ENCODE data around the gene PRRG2. TPM values are rescaled to one million over a fixed set of nuclear protein-coding genes. Genes with fewer than 3 reads are reported as not detected.

Gene PRRG2
- total RNA-seq, 1 experiment from 2014 or later: 17.0 TPM

DNA sequence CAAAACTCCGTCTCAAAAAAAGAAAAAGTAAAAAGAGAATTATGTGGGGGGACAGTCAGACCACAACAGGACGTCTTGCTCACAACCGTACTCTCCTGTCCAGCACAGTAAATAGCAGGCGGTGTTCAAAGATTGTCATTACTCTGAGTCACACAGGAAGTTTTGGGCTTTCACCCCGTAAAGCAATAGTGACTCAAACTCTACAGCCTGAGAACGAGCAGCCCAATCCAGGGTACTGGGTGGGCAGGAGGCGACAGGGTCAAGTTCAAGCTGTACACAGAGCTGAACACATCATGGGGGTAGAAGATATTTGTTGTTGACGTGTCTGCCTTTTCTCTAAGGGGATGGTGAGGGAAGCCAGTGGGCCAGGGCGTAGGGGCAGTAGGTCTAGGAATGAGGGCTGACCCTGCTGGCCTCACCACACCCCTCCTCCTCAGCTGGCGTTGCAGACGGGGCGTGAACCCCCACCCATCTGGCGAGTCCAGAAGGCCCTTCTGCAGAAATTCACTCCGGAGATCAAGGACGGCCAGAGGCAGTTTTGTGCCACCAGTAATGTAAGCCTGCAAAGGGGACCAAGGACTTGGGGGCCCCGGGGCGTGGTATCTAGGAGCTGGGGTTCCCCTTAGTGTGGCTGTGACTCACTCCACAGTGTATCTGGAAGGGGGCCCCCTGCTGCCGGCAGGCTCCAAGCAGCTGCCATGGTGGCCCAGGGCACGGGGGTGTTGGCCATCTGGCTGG lies 33.1 kb downstream of the PRRG2 start:
- BruUV-seq (replicated peaks): no TSS peak
- peak overlapping the region; percentile 92 for H3K27ac ChIP-seq (ENCODE audit: low read length)

GRCh38 chr19:49615861-49616260 lies 34.7 kb downstream of the PRRG2 start:
- Histone ChIP-seq H3K27me3 (ENCODE audit: low read length) (no peaks in the 10 kb centered on the region), H3K27ac (ENCODE audit: low read length) (no peak overlapping the region), H2AFZ (ENCODE audit: low read length) (no peak overlapping the region), H3K4me2 (ENCODE audit: low read length) (no peak overlapping the region), H3K9me2 (replicated peaks; ENCODE audit: low read length) (no peaks in the 10 kb centered on the region), H4K20me1 (ENCODE audit: low read length) (0 out of 2 replicates have a peak, but pooled peaks cover 3% of the 10 kb centered on the region), H3F3A (ENCODE audit: low read length, unreplicated experiment) (peaks cover 8% of the 10 kb centered on the region), H3K4me1 (ENCODE audit: insufficient read depth, low read length) (peaks cover 29% of the 10 kb centered on the region), H3K36me3 (ENCODE audit: low read depth, low read length) (peaks cover 35% of the 10 kb centered on the region), H3K79me2 (ENCODE audit: low read length) (peaks cover 28% of the 10 kb centered on the region), H3K9ac (ENCODE audit: low read length) (no peak overlapping the region), H3K9me3 (ENCODE audit: low read length) (no peaks in the 10 kb centered on the region), H3K4me3 (ENCODE audit: low read length) (no peak overlapping the region)
- no TSS peak for BruUV-seq (replicated peaks)
- intact Hi-C loops (cut with micrococcal nuclease): no loop called here
- TF ChIP-seq CTCF (conservative IDR thresholded peaks at IDR 0.05; ENCODE audit: low read depth, low read length): no peak
- no peak for ATAC-seq
- DNase-seq: no peak
- ChIA-PET CTCF (no interaction called here), POLR2A (ENCODE audit: unreplicated experiment) (no interaction called here)

More for the DNA sequence above, 33.1 kb downstream of the PRRG2 start:
- Histone ChIP-seq H4K20me1 (ENCODE audit: low read length) (no peaks in the 10 kb centered on the region), H3K9ac (ENCODE audit: low read length) (peak overlapping the region; percentile 73), H3K4me3 (ENCODE audit: low read length) (peak overlapping the region; percentile 39), H3K9me2 (replicated peaks; ENCODE audit: low read length) (no peaks in the 10 kb centered on the region), H3K36me3 (ENCODE audit: low read depth, low read length) (peaks cover 33% of the 10 kb centered on the region), H3K4me1 (ENCODE audit: insufficient read depth, low read length) (peaks cover 29% of the 10 kb centered on the region), H3K79me2 (ENCODE audit: low read length) (peaks cover 42% of the 10 kb centered on the region), H2AFZ (ENCODE audit: low read length) (no peak overlapping the region), H3K4me2 (ENCODE audit: low read length) (peak overlapping the region; percentile 79), H3F3A (ENCODE audit: low read length, unreplicated experiment) (peaks cover 8% of the 10 kb centered on the region), H3K9me3 (ENCODE audit: low read length) (no peaks in the 10 kb centered on the region), H3K27me3 (ENCODE audit: low read length) (no peaks in the 10 kb centered on the region)
- POLR2A ChIA-PET (ENCODE audit: unreplicated experiment): interaction anchor here (0.6 to 1.0 kb wide), 2 partner anchors 23 to 28 kb away, joined by 3 to 4 read pairs; partner anchors contain the start of gene SCAF1
- no peak for TF ChIP-seq EZH2 (IDR thresholded peaks at IDR 0.05; ENCODE audit: low read length, unreplicated experiment)
- no peak for TF ChIP-seq EZH2phosphoT487 (IDR thresholded peaks at IDR 0.05; ENCODE audit: borderline replicate concordance, low read length)
- peak; percentile 45; the same call in 1 of the 2 replicates for TF ChIP-seq CTCF (conservative IDR thresholded peaks at IDR 0.05; ENCODE audit: low read depth, low read length)
- CTCF ChIA-PET: interaction anchor here (0.5 kb wide), 1 partner anchor 23 kb away, joined by 9 read pairs; no protein-coding TSS in a partner anchor
- DNase-seq (peak; percentile 97), ATAC-seq (peak; percentile 92)
- intact Hi-C loops (cut with micrococcal nuclease): loop anchor here (1.0 kb wide), 2 partner anchors 21 to 26 kb away; partner anchors contain the start of gene RRAS

- no peak for TF ChIP-seq CTCF (conservative IDR thresholded peaks at IDR 0.05; ENCODE audit: low read depth, low read length)
- no peak overlapping the region for H3K9ac ChIP-seq (ENCODE audit: low read length)
- peaks cover 29% of the 10 kb centered on the region for H3K4me1 ChIP-seq (ENCODE audit: insufficient read depth, low read length)
- H3K9me2 ChIP-seq (replicated peaks; ENCODE audit: low read length): no peaks in the 10 kb centered on the region
- peaks cover 34% of the 10 kb centered on the region for H3K36me3 ChIP-seq (ENCODE audit: low read depth, low read length)
- no peak overlapping the region for H3K4me3 ChIP-seq (ENCODE audit: low read length)
- H3F3A ChIP-seq (ENCODE audit: low read length, unreplicated experiment): peaks cover 8% of the 10 kb centered on the region
- no peak overlapping the region for H3K27ac ChIP-seq (ENCODE audit: low read length)
- no TSS peak for BruUV-seq (replicated peaks)
- H3K27me3 ChIP-seq (ENCODE audit: low read length): no peaks in the 10 kb centered on the region
- no peak overlapping the region for H3K4me2 ChIP-seq (ENCODE audit: low read length)
- ATAC-seq: no peak
- H3K9me3 ChIP-seq (ENCODE audit: low read length): no peaks in the 10 kb centered on the region
- POLR2A ChIA-PET (ENCODE audit: unreplicated experiment): no interaction called here
- no peak for DNase-seq
- CTCF ChIA-PET: no interaction called here
- peaks cover 22% of the 10 kb centered on the region for H3K79me2 ChIP-seq (ENCODE audit: low read length)
- intact Hi-C loops (cut with micrococcal nuclease): no loop called here
- H2AFZ ChIP-seq (ENCODE audit: low read length): no peak overlapping the region
- 0 out of 2 replicates have a peak, but pooled peaks cover 3% of the 10 kb centered on the region for H4K20me1 ChIP-seq (ENCODE audit: low read length)
Observed at GRCh38 chr19:49616532-49616931, 35.4 kb downstream of the PRRG2 start.
